GM23338 (cell line): Measurements from ENCODE around the gene IQSEC2. TPM values are rescaled to one million over a fixed set of nuclear protein-coding genes. Genes with fewer than 3 reads are reported as not detected.

Experiments
- ATAC-seq: fragments of 200-7000 bp; cut with Tn5 transposase; 3 replicates; pipeline ENCODE4 v1.9.1; 2020
- DNase-seq: peaks from one replicate; pipeline ENCODE4 v3.0.0-alpha.2; 2015; ENCODE audit warnings: low spot score
- H2AFZ ChIP-seq: fragments of 200-600 bp; sonication (generic); 2 replicates; pipeline ENCODE4 v1.8.0; 2016; ENCODE audit warnings: antibody characterized with exemption, mild to moderate bottlenecking, moderate library complexity
- H3F3A ChIP-seq: fragments of 200-600 bp; sonication (generic); replicated peaks from 2 replicates; pipeline ENCODE4 v1.8.0; 2017; ENCODE audit warnings: antibody characterized with exemption, mixed run types, low read depth
- H3K27ac ChIP-seq: fragments of 200-600 bp; sonication (generic); 2 replicates; pipeline ENCODE4 v1.6.1; 2016; ENCODE audit warnings: low read depth
- H3K27me3 ChIP-seq: fragments of 200-600 bp; sonication (generic); 2 replicates; pipeline ENCODE4 v1.8.0; 2016; ENCODE audit warnings: mild to moderate bottlenecking, mixed run types, moderate library complexity; ENCODE audit not compliant: insufficient read depth
- H3K36me3 ChIP-seq: fragments of 200-600 bp; sonication (generic); 2 replicates; pipeline ENCODE4 v1.8.0; 2016; ENCODE audit warnings: mild to moderate bottlenecking; ENCODE audit not compliant: insufficient read depth
- H3K4me1 ChIP-seq: fragments of 200-600 bp; sonication (generic); 2 replicates; pipeline ENCODE4 v1.8.0; 2016; ENCODE audit warnings: mild to moderate bottlenecking, moderate library complexity; ENCODE audit not compliant: insufficient read depth
- H3K4me2 ChIP-seq: fragments of 200-600 bp; sonication (generic); 2 replicates; pipeline ENCODE4 v1.7.1; 2017; ENCODE audit warnings: mixed run types
- H3K4me3 ChIP-seq: fragments of 200-600 bp; sonication (generic); 2 replicates; pipeline ENCODE4 v1.6.1; 2016; ENCODE audit warnings: mixed run types
- H3K79me2 ChIP-seq: fragments of 200-600 bp; sonication (generic); replicated peaks from 2 replicates; pipeline ENCODE4 v1.8.0; 2017; ENCODE audit warnings: mild to moderate bottlenecking; ENCODE audit not compliant: insufficient read depth
- H3K9me2 ChIP-seq: fragments of 200-600 bp; sonication (generic); 2 replicates; pipeline ENCODE4 v1.8.0; 2017; ENCODE audit not compliant: insufficient read depth
- H4K20me1 ChIP-seq: fragments of 200-600 bp; sonication (generic); replicated peaks from 2 replicates; pipeline ENCODE4 v1.8.0; 2017; ENCODE audit warnings: mild to moderate bottlenecking; ENCODE audit not compliant: insufficient read depth
- H3K27ac Mint-ChIP-seq: 2 replicates; pipeline ENCODE4 v1.8.0; 2020; ENCODE audit warnings: inconsistent platforms, mild to moderate bottlenecking, moderate library complexity, mixed read lengths
- H3K27me3 Mint-ChIP-seq: 3 replicates; pipeline ENCODE4 v1.8.0; 2022; ENCODE audit warnings: low read depth, mild to moderate bottlenecking, moderate library complexity, mixed read lengths, inconsistent platforms; ENCODE audit not compliant: insufficient read depth, poor library complexity
- H3K36me3 Mint-ChIP-seq: 3 replicates; pipeline ENCODE4 v1.8.0; 2021; ENCODE audit warnings: low read depth, mild to moderate bottlenecking, inconsistent platforms, moderate library complexity, mixed read lengths
- H3K4me1 Mint-ChIP-seq: 3 replicates; pipeline ENCODE4 v1.8.0; 2020; ENCODE audit warnings: mild to moderate bottlenecking, inconsistent platforms, mixed read lengths
- H3K4me3 Mint-ChIP-seq: 3 replicates; pipeline ENCODE4 v1.8.0; 2021; ENCODE audit warnings: moderate library complexity, mild to moderate bottlenecking, inconsistent platforms, mixed read lengths
- H3K9me3 Mint-ChIP-seq: 3 replicates; pipeline ENCODE4 v1.8.0; 2020; ENCODE audit warnings: moderate library complexity, mild to moderate bottlenecking, inconsistent platforms, mixed read lengths
- CREB1 ChIP-seq: fragments of 250-450 bp; sonication (Bioruptor Pico); IDR thresholded peaks from 2 replicates; pipeline ENCODE4 v1.5.0; 2020; ENCODE audit warnings: low read depth, mild to moderate bottlenecking, moderate library complexity
- EZH2 ChIP-seq: fragments of 200-600 bp; sonication (generic); IDR thresholded peaks from one replicate; pipeline ENCODE4 v1.8.0; 2017; ENCODE audit warnings: antibody characterized with exemption, mild to moderate bottlenecking, low read depth; ENCODE audit not compliant: unreplicated experiment
- EZH2phosphoT487 ChIP-seq: fragments of 200-600 bp; sonication (generic); IDR thresholded peaks from one replicate; pipeline ENCODE4 v1.8.1; 2018; ENCODE audit warnings: antibody characterized with exemption; ENCODE audit not compliant: unreplicated experiment
- JUNB ChIP-seq: IDR thresholded peaks from one replicate; pipeline ENCODE4 v1.6.1; 2016; ENCODE audit warnings: antibody characterized with exemption; ENCODE audit not compliant: unreplicated experiment
- NANOG ChIP-seq: IDR thresholded peaks from 2 replicates; pipeline ENCODE4 v1.6.1; 2016; ENCODE audit warnings: antibody characterized with exemption, borderline replicate concordance
- POLR2AphosphoS5 ChIP-seq: IDR thresholded peaks from 2 replicates; pipeline ENCODE4 v1.6.1; 2016; ENCODE audit warnings: antibody characterized with exemption, low read depth
- STAT1 ChIP-seq: IDR thresholded peaks from one replicate; pipeline ENCODE4 v1.6.1; 2016; ENCODE audit warnings: antibody characterized with exemption; ENCODE audit not compliant: unreplicated experiment
- ZNF114 ChIP-seq: fragments of 250-450 bp; sonication (Bioruptor Pico); IDR thresholded peaks from 2 replicates; pipeline ENCODE4 v1.5.0; 2020; ENCODE audit warnings: mild to moderate bottlenecking, moderate library complexity
- ZNF331 ChIP-seq: fragments of 250-450 bp; sonication (Bioruptor Pico); IDR thresholded peaks from 2 replicates; pipeline ENCODE4 v1.5.0; 2020; ENCODE audit warnings: low read depth, mild to moderate bottlenecking, moderate library complexity
- ZNF462 ChIP-seq: fragments of 250-450 bp; sonication (Bioruptor Pico); IDR thresholded peaks from 2 replicates; pipeline ENCODE4 v1.5.0; 2020; ENCODE audit warnings: mild to moderate bottlenecking, moderate library complexity
- polyA plus RNA-seq: library from polyadenylated mRNA; unstranded; fragments of >200 nt; fragmentation: Nextera tagmentation; extraction: Ambion mirVana; gene quantifications from 2 replicates; pipeline ENCODE4 v1.2.1, GENCODE V29; 2016
- total RNA-seq: library from RNA; depleted of rRNA; stranded (reverse); fragments of >200 nt; shearing (Covaris generic); gene quantifications from 2 replicates; pipeline ENCODE4 v1.2.3, GENCODE V29; 2014
- TF ChIP-seq, protein P1 (sequence below), 2 experiments: fragments of 200-600 bp in 1 of 2; sonication (generic) in 1 of 2; conservative IDR thresholded peaks; 2 replicates each; pipeline versions ENCODE4 v1.5.1 to v1.6.1; 2016 to 2017; ENCODE audit warnings: antibody characterized with exemption in 2 of 2, low read depth in 2 of 2, mild to moderate bottlenecking in 2 of 2, moderate library complexity in 1 of 2
- TF ChIP-seq, protein P2 (sequence below): IDR thresholded peaks from 2 replicates; pipeline ENCODE4 v1.6.1; 2016; ENCODE audit warnings: antibody characterized with exemption
- TF ChIP-seq, protein P3 (sequence below): IDR thresholded peaks from one replicate; pipeline ENCODE4 v1.6.1; 2018; ENCODE audit warnings: antibody characterized with exemption; ENCODE audit not compliant: unreplicated experiment

The IQSEC2 gene
- total and polyA plus RNA-seq, 2 experiments from 2014 or later, result 12.3 to 92.2 TPM

- H2AFZ ChIP-seq, result no peak overlapping the region; the same call in 1 of the 2 replicates
- peaks cover 38% of the 10 kb centered on the region for H3K79me2 ChIP-seq
Measured at GRCh38 chrX:53223955-53224859, 57.2 kb downstream of the IQSEC2 start.

More at GRCh38 chrX:53223955-53224859, 57.2 kb downstream of the IQSEC2 start:
- Histone ChIP-seq H4K20me1 (peaks cover 8% of the 10 kb centered on the region), H3F3A (no peaks in the 10 kb centered on the region), H3K9me2 (no peaks in the 10 kb centered on the region), H3K4me1 (peaks cover 8% of the 10 kb centered on the region; the same call in 1 of the 2 replicates), H3K36me3 (no peaks in the 10 kb centered on the region), H3K27ac (peak overlapping the region; percentile 98; the same call in 1 of the 2 replicates), H3K27me3 (no peaks in the 10 kb centered on the region), H3K4me3 (peak overlapping the region; percentile 87), H3K4me2 (peak overlapping the region; percentile 80)
- Mint-ChIP-seq H3K27me3 (peaks cover 7% of the 10 kb centered on the region), H3K36me3 (peaks cover 12% of the 10 kb centered on the region; the same call in 2 of the 3 replicates), H3K27ac (peak overlapping the region; percentile 100), H3K4me1 (peaks cover 23% of the 10 kb centered on the region), H3K9me3 (no peaks in the 10 kb centered on the region; the same call in 2 of the 3 replicates), H3K4me3 (peak overlapping the region; percentile 89)
- DNase-seq, result peak; percentile 24
- TF ChIP-seq CREB1 (CRISPR knock-in tag) (no peak), ZNF114 (CRISPR knock-in tag) (no peak), ZNF462 (CRISPR knock-in tag) (no peak), JUNB (no peak), EZH2phosphoT487 (no peak), POLR2AphosphoS5 (no peak), NANOG (no peak), STAT1 (no peak), EZH2 (no peak), ZNF331 (CRISPR knock-in tag) (no peak)
- TF ChIP-seq, protein P1, sequence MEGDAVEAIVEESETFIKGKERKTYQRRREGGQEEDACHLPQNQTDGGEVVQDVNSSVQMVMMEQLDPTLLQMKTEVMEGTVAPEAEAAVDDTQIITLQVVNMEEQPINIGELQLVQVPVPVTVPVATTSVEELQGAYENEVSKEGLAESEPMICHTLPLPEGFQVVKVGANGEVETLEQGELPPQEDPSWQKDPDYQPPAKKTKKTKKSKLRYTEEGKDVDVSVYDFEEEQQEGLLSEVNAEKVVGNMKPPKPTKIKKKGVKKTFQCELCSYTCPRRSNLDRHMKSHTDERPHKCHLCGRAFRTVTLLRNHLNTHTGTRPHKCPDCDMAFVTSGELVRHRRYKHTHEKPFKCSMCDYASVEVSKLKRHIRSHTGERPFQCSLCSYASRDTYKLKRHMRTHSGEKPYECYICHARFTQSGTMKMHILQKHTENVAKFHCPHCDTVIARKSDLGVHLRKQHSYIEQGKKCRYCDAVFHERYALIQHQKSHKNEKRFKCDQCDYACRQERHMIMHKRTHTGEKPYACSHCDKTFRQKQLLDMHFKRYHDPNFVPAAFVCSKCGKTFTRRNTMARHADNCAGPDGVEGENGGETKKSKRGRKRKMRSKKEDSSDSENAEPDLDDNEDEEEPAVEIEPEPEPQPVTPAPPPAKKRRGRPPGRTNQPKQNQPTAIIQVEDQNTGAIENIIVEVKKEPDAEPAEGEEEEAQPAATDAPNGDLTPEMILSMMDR (conservative IDR thresholded peaks at IDR 0.05; ENCODE audit: low read depth in 2 of 2), result no peak
- TF ChIP-seq, protein P2, sequence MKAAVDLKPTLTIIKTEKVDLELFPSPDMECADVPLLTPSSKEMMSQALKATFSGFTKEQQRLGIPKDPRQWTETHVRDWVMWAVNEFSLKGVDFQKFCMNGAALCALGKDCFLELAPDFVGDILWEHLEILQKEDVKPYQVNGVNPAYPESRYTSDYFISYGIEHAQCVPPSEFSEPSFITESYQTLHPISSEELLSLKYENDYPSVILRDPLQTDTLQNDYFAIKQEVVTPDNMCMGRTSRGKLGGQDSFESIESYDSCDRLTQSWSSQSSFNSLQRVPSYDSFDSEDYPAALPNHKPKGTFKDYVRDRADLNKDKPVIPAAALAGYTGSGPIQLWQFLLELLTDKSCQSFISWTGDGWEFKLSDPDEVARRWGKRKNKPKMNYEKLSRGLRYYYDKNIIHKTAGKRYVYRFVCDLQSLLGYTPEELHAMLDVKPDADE, result no peak
- TF ChIP-seq, protein P3, sequence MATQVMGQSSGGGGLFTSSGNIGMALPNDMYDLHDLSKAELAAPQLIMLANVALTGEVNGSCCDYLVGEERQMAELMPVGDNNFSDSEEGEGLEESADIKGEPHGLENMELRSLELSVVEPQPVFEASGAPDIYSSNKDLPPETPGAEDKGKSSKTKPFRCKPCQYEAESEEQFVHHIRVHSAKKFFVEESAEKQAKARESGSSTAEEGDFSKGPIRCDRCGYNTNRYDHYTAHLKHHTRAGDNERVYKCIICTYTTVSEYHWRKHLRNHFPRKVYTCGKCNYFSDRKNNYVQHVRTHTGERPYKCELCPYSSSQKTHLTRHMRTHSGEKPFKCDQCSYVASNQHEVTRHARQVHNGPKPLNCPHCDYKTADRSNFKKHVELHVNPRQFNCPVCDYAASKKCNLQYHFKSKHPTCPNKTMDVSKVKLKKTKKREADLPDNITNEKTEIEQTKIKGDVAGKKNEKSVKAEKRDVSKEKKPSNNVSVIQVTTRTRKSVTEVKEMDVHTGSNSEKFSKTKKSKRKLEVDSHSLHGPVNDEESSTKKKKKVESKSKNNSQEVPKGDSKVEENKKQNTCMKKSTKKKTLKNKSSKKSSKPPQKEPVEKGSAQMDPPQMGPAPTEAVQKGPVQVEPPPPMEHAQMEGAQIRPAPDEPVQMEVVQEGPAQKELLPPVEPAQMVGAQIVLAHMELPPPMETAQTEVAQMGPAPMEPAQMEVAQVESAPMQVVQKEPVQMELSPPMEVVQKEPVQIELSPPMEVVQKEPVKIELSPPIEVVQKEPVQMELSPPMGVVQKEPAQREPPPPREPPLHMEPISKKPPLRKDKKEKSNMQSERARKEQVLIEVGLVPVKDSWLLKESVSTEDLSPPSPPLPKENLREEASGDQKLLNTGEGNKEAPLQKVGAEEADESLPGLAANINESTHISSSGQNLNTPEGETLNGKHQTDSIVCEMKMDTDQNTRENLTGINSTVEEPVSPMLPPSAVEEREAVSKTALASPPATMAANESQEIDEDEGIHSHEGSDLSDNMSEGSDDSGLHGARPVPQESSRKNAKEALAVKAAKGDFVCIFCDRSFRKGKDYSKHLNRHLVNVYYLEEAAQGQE, result no peak
- peak; percentile 13; the same call in 2 of the 3 replicates for ATAC-seq
